Fibroblast of peridontal ligament (primary cell): Measurements from ENCODE around the gene SPRED2.

ENCODE experiments used
- DNase-seq: peaks from one replicate; pipeline ENCODE4 v3.0.0-alpha.2; 2010; ENCODE audit errors: extremely low read depth

The SPRED2 gene

GRCh38 chr2:65366595-65367125, 65.7 kb downstream of the SPRED2 start:
- peak; percentile 97 for DNase-seq

- DNase-seq = no peak
Observed at GRCh38 chr2:65364986-65365733, 67.2 kb downstream of the SPRED2 start.

- no peak for DNase-seq
Observed at GRCh38 chr2:65363879-65364666, 68.3 kb downstream of the SPRED2 start.

GRCh38 chr2:65361623-65362022, 70.8 kb downstream of the SPRED2 start:
- DNase-seq = peak; percentile 24

- no peak for DNase-seq
Observed at GRCh38 chr2:65360441-65360840, 72.0 kb downstream of the SPRED2 start.

GRCh38 chr2:65358678-65359400, 73.6 kb downstream of the SPRED2 start:
- DNase-seq = no peak

- peak; percentile 60 for DNase-seq
Observed at GRCh38 chr2:65357959-65358294, 74.5 kb downstream of the SPRED2 start.

- DNase-seq = no peak
Observed at GRCh38 chr2:65357095-65357958, 75.1 kb downstream of the SPRED2 start.

GRCh38 chr2:65355186-65355831, 77.1 kb downstream of the SPRED2 start:
- DNase-seq = peak; percentile 38

GRCh38 chr2:65354773-65355172, 77.6 kb downstream of the SPRED2 start:
- no peak for DNase-seq

GRCh38 chr2:65353927-65354326, 78.5 kb downstream of the SPRED2 start:
- DNase-seq = no peak

- DNase-seq = no peak
Observed at GRCh38 chr2:65353046-65353445, 79.4 kb downstream of the SPRED2 start.

GRCh38 chr2:65351948-65352595, 80.3 kb downstream of the SPRED2 start:
- DNase-seq = no peak

- DNase-seq = no peak
Observed at GRCh38 chr2:65351234-65351947, 81.0 kb downstream of the SPRED2 start.

GRCh38 chr2:65350651-65351056, 81.7 kb downstream of the SPRED2 start:
- no peak for DNase-seq

GRCh38 chr2:65349863-65350262, 82.5 kb downstream of the SPRED2 start:
- DNase-seq = peak; percentile 70

- DNase-seq = no peak
Observed at GRCh38 chr2:65347913-65348312, 84.5 kb downstream of the SPRED2 start.

GRCh38 chr2:65345631-65346030, 86.8 kb downstream of the SPRED2 start:
- peak; percentile 92 for DNase-seq

- no peak for DNase-seq
Observed at GRCh38 chr2:65344689-65345088, 87.7 kb downstream of the SPRED2 start.

- no peak for DNase-seq
Observed at GRCh38 chr2:65344182-65344581, 88.2 kb downstream of the SPRED2 start.
